Progenitor cell of endocrine pancreas (in vitro differentiated cells): ENCODE data around the gene FKRP. TPM values are rescaled to one million over a fixed set of nuclear protein-coding genes. Genes with fewer than 3 reads are reported as not detected.

ENCODE experiments used
- DNase-seq: peaks from one replicate; pipeline ENCODE4 v3.0.0; 2021; ENCODE audit warnings: low spot score; ENCODE audit not compliant: unreplicated experiment
- H3K27ac Mint-ChIP-seq: 2 replicates; pipeline ENCODE4 v1.8.0; 2021; ENCODE audit warnings: mild to moderate bottlenecking, moderate library complexity, mixed read lengths
- H3K27me3 Mint-ChIP-seq: 2 replicates; pipeline ENCODE4 v1.8.0; 2021; ENCODE audit warnings: mixed read lengths
- H3K36me3 Mint-ChIP-seq: 2 replicates; pipeline ENCODE4 v1.8.0; 2022; ENCODE audit warnings: mixed read lengths; ENCODE audit not compliant: insufficient read depth
- H3K4me1 Mint-ChIP-seq: 2 replicates; pipeline ENCODE4 v1.8.0; 2021; ENCODE audit warnings: low read depth, mixed read lengths
- H3K4me3 Mint-ChIP-seq: 2 replicates; pipeline ENCODE4 v1.8.0; 2021; ENCODE audit warnings: low read depth, mild to moderate bottlenecking, moderate library complexity, mixed read lengths
- H3K9me3 Mint-ChIP-seq: 2 replicates; pipeline ENCODE4 v1.8.0; 2021; ENCODE audit warnings: low read depth, mixed read lengths
- CTCF ChIP-seq: fragments of 200-600 bp; sonication (generic); IDR thresholded peaks from one replicate; pipeline ENCODE4 v1.5.0; 2021; ENCODE audit warnings: antibody characterized with exemption, mild to moderate bottlenecking; ENCODE audit not compliant: unreplicated experiment
- total RNA-seq: library from RNA; stranded (reverse); gene quantifications from 2 replicates; pipeline ENCODE4 v1.2.1, GENCODE V29; 2021

FKRP gene
- total RNA-seq, 1 donor from 2014 or later = 44.1 TPM

- Mint-ChIP-seq H3K9me3 (no peaks in the 10 kb centered on the region), H3K36me3 (peaks cover 4% of the 10 kb centered on the region), H3K27ac (peak overlapping the region; percentile 45), H3K4me1 (peaks cover 15% of the 10 kb centered on the region), H3K27me3 (no peaks in the 10 kb centered on the region), H3K4me3 (peak overlapping the region; percentile 93)
- no peak for TF ChIP-seq CTCF
- DNase-seq = no peak
These were observed 28.1 kb upstream of the FKRP start for GRCh38 chr19:46717716-46718143.

- Mint-ChIP-seq H3K27ac (peak overlapping the region; percentile 85), H3K27me3 (no peaks in the 10 kb centered on the region), H3K36me3 (peaks cover 4% of the 10 kb centered on the region), H3K4me1 (peaks cover 15% of the 10 kb centered on the region), H3K4me3 (peak overlapping the region; percentile 93), H3K9me3 (no peaks in the 10 kb centered on the region)
- no peak for DNase-seq
- no peak for TF ChIP-seq CTCF
These were observed 27.5 kb upstream of the FKRP start for GRCh38 chr19:46718157-46718933.

GRCh38 chr19:46718934-46719622 is 26.8 kb upstream of the FKRP start:
- Mint-ChIP-seq H3K4me3 (no peak overlapping the region), H3K27ac (peak overlapping the region; percentile 42)

GRCh38 chr19:46719629-46720502 is 26.0 kb upstream of the FKRP start:
- H3K27me3 Mint-ChIP-seq = no peaks in the 10 kb centered on the region
- DNase-seq = no peak
- no peak overlapping the region for H3K4me3 Mint-ChIP-seq
- peaks cover 10% of the 10 kb centered on the region for H3K4me1 Mint-ChIP-seq
- no peaks in the 10 kb centered on the region for H3K9me3 Mint-ChIP-seq
- H3K27ac Mint-ChIP-seq = peak overlapping the region; percentile 42
- peaks cover 7% of the 10 kb centered on the region for H3K36me3 Mint-ChIP-seq
- no peak for TF ChIP-seq CTCF

More at GRCh38 chr19:46718934-46719622, 26.8 kb upstream of the FKRP start:
- no peak for DNase-seq
- Mint-ChIP-seq H3K9me3 (no peaks in the 10 kb centered on the region), H3K36me3 (peaks cover 4% of the 10 kb centered on the region), H3K4me1 (peaks cover 13% of the 10 kb centered on the region), H3K27me3 (no peaks in the 10 kb centered on the region)
- TF ChIP-seq CTCF = no peak
